IMR-90 (cell line): ENCODE results near the gene HEATR9. TPM values are rescaled to one million over a fixed set of nuclear protein-coding genes. Genes with fewer than 3 reads are reported as not detected.

ENCODE experiments used
- ATAC-seq: fragments of 200-7000 bp; cut with Tn5 transposase; 2 replicates; pipeline ENCODE4 v1.9.1; 2020; ENCODE audit warnings: low read depth, mild to moderate bottlenecking, moderate library complexity
- BruUV-seq: library from RNA; stranded (reverse); fragments of 400-500 nt; replicated peaks from 2 replicates; lab custom pipeline; 2021; lab: Mats Ljungman, UMichigan
- CTCF ChIA-PET: fragments of 300-600 bp; formaldehyde crosslinking; extraction: SDS; loops from one replicate; lab custom pipeline; 2021; ENCODE audit warnings: antibody characterized with exemption; lab: Yijun Ruan, JAX
- POLR2A ChIA-PET: fragments of 300-600 bp; sonication (Branson Sonifier 250); formaldehyde crosslinking; loops from one replicate; lab custom pipeline; 2022; ENCODE audit warnings: antibody characterized with exemption; ENCODE audit not compliant: unreplicated experiment; lab: Charles Lee
- DNase-seq: peaks from one replicate; pipeline ENCODE4 v3.0.0; 2013
- H2AFZ ChIP-seq: replicated peaks from 2 replicates; pipeline ENCODE3; 2013; ENCODE audit warnings: low read length, mild to moderate bottlenecking; ENCODE audit not compliant: poor library complexity
- H2AK5ac ChIP-seq: 2 replicates; pipeline ENCODE4 v1.6.1; 2013; ENCODE audit warnings: low read depth, low read length, inconsistent platforms
- H2AK9ac ChIP-seq: replicated peaks from 2 replicates; pipeline ENCODE3; 2013; ENCODE audit warnings: mild to moderate bottlenecking, low read depth, low read length, moderate library complexity; ENCODE audit not compliant: poor library complexity
- H2BK120ac ChIP-seq: 2 replicates; pipeline ENCODE4 v1.6.1; 2013; ENCODE audit warnings: low read depth, low read length, inconsistent platforms
- H2BK15ac ChIP-seq: 3 replicates; pipeline ENCODE4 v1.6.1; 2013; ENCODE audit warnings: low read depth, low read length, inconsistent platforms
- H2BK20ac ChIP-seq: 2 replicates; pipeline ENCODE4 v1.6.1; 2013; ENCODE audit warnings: low read depth, mild to moderate bottlenecking, inconsistent platforms, low read length, moderate library complexity
- H2BK5ac ChIP-seq: 2 replicates; pipeline ENCODE4 v1.6.1; 2013; ENCODE audit warnings: mild to moderate bottlenecking, low read depth, low read length, inconsistent platforms; ENCODE audit not compliant: poor library complexity, severe bottlenecking
- H3K14ac ChIP-seq: replicated peaks from 2 replicates; pipeline ENCODE4 v1.6.1; 2013; ENCODE audit warnings: low read depth, low read length, inconsistent platforms
- H3K18ac ChIP-seq: 2 replicates; pipeline ENCODE4 v1.6.1; 2013; ENCODE audit warnings: low read depth, low read length, control low read depth
- H3K23ac ChIP-seq: 2 replicates; pipeline ENCODE4 v1.6.1; 2013; ENCODE audit warnings: low read depth, low read length, inconsistent platforms
- H3K27ac ChIP-seq: 2 replicates; pipeline ENCODE4 v1.5.1; 2013; ENCODE audit warnings: mild to moderate bottlenecking, control low read depth, low read length; ENCODE audit not compliant: insufficient read depth
- H3K27me3 ChIP-seq: 2 replicates; pipeline ENCODE4 v1.6.1; 2013; ENCODE audit warnings: low read length; ENCODE audit not compliant: control insufficient read depth, insufficient read depth
- H3K36me3 ChIP-seq: 2 replicates; pipeline ENCODE4 v1.6.1; 2013; ENCODE audit warnings: low read length, mixed read lengths; ENCODE audit not compliant: control insufficient read depth, insufficient read depth
- H3K4ac ChIP-seq: 2 replicates; pipeline ENCODE4 v1.6.1; 2013; ENCODE audit warnings: low read depth, low read length, inconsistent platforms
- H3K4me1 ChIP-seq: 2 replicates; pipeline ENCODE4 v1.6.1; 2013; ENCODE audit warnings: low read length, mixed read lengths; ENCODE audit not compliant: control insufficient read depth, insufficient read depth
- H3K4me2 ChIP-seq: 2 replicates; pipeline ENCODE4 v1.6.1; 2013; ENCODE audit warnings: low read depth, mild to moderate bottlenecking, control low read depth, low read length, moderate library complexity
- H3K4me3 ChIP-seq: 2 replicates; pipeline ENCODE4 v1.5.1; 2013; ENCODE audit warnings: low read depth, mild to moderate bottlenecking, control low read depth, low read length, moderate library complexity; ENCODE audit not compliant: insufficient read depth
- H3K56ac ChIP-seq: 2 replicates; pipeline ENCODE4 v1.6.1; 2013; ENCODE audit warnings: low read length, inconsistent platforms; ENCODE audit not compliant: insufficient read depth; ENCODE audit errors: extremely low read depth
- H3K79me1 ChIP-seq, 2 experiments: 2 replicates each; pipeline ENCODE4 v1.6.1; 2013; ENCODE audit warnings: low read length in 2 of 2, inconsistent platforms in 1 of 2, low read depth in 1 of 2
- H3K9ac ChIP-seq: 2 replicates; pipeline ENCODE4 v1.6.1; 2013; ENCODE audit warnings: low read depth, low read length, control low read depth
- H3K9me1 ChIP-seq: 2 replicates; pipeline ENCODE4 v1.6.1; 2013; ENCODE audit warnings: low read length, inconsistent platforms; ENCODE audit not compliant: insufficient read depth
- H3K9me3 ChIP-seq: 2 replicates; pipeline ENCODE4 v1.6.1; 2013; ENCODE audit warnings: low read length; ENCODE audit not compliant: control insufficient read depth, insufficient read depth
- H4K20me1 ChIP-seq: 2 replicates; pipeline ENCODE4 v1.6.1; 2013; ENCODE audit warnings: low read length, inconsistent platforms; ENCODE audit not compliant: insufficient read depth
- H4K5ac ChIP-seq: 2 replicates; pipeline ENCODE4 v1.6.1; 2013; ENCODE audit warnings: mild to moderate bottlenecking, low read depth, low read length, control low read depth
- H4K8ac ChIP-seq, 2 experiments: 2 replicates each; pipeline ENCODE4 v1.6.1; 2013; ENCODE audit warnings: low read depth in 2 of 2, low read length in 2 of 2, control low read depth in 1 of 2, inconsistent platforms in 1 of 2
- H4K91ac ChIP-seq: 2 replicates; pipeline ENCODE4 v1.6.1; 2013; ENCODE audit warnings: low read depth, low read length, inconsistent platforms; ENCODE audit not compliant: insufficient read depth
- BHLHE40 ChIP-seq: fragments of 150-350 bp; IDR thresholded peaks from 2 replicates; pipeline ENCODE4 v1.6.1; 2016; ENCODE audit warnings: mild to moderate bottlenecking, low read depth, low read length
- CEBPB ChIP-seq: IDR thresholded peaks from 2 replicates; pipeline ENCODE4 v1.6.1; 2012; ENCODE audit warnings: low read depth, low read length, improper control_type of control experiment
- CHD1 ChIP-seq: IDR thresholded peaks from 2 replicates; pipeline ENCODE4 v1.6.1; 2012; ENCODE audit warnings: low read depth, low read length, improper control_type of control experiment
- FOS ChIP-seq: fragments of 150-350 bp; IDR thresholded peaks from 2 replicates; pipeline ENCODE4 v1.6.1; 2016; ENCODE audit warnings: low read depth, low read length
- MAFK ChIP-seq: IDR thresholded peaks from 2 replicates; pipeline ENCODE4 v1.6.1; 2012; ENCODE audit warnings: low read depth, low read length, improper control_type of control experiment
- MAZ ChIP-seq: IDR thresholded peaks from 2 replicates; pipeline ENCODE4 v1.6.1; 2012; ENCODE audit warnings: low read depth, mild to moderate bottlenecking, low read length, improper control_type of control experiment, moderate library complexity, borderline replicate concordance
- MXI1 ChIP-seq: IDR thresholded peaks from 2 replicates; pipeline ENCODE4 v1.6.1; 2012; ENCODE audit warnings: low read depth, mild to moderate bottlenecking, low read length, moderate library complexity, borderline replicate concordance
- NFE2L2 ChIP-seq: fragments of 150-350 bp; IDR thresholded peaks from 2 replicates; pipeline ENCODE4 v1.6.1; 2016; ENCODE audit warnings: low read depth, mild to moderate bottlenecking, low read length
- POLR2A ChIP-seq: IDR thresholded peaks from 2 replicates; pipeline ENCODE4 v1.6.1; 2012; ENCODE audit warnings: mild to moderate bottlenecking, low read depth, low read length
- RAD21 ChIP-seq: IDR thresholded peaks from 2 replicates; pipeline ENCODE4 v1.6.1; 2012; ENCODE audit warnings: low read length, improper control_type of control experiment
- RCOR1 ChIP-seq: IDR thresholded peaks from 2 replicates; pipeline ENCODE4 v1.6.1; 2012; ENCODE audit warnings: mild to moderate bottlenecking, low read length, improper control_type of control experiment; ENCODE audit not compliant: insufficient replicate concordance
- RFX5 ChIP-seq: IDR thresholded peaks from 2 replicates; pipeline ENCODE4 v1.8.0; 2012; ENCODE audit warnings: low read depth, mild to moderate bottlenecking, low read length, moderate library complexity
- SMC3 ChIP-seq: fragments of 150-350 bp; IDR thresholded peaks from 2 replicates; pipeline ENCODE4 v1.6.1; 2016; ENCODE audit warnings: low read depth, mild to moderate bottlenecking, antibody characterized with exemption, low read length, moderate library complexity
- WGBS, 2 experiments: methylation state at CpG; one replicate each; pipeline versions ENCODE4 v1.1.5 to v1.1.7; 2013; ENCODE audit warnings: missing lambda C conversion rate in 2 of 2; ENCODE audit not compliant: insufficient read length in 1 of 2; ENCODE audit errors: extremely low coverage in 2 of 2; 5-methylcytosine and 5-hydroxymethylcytosine counted together
- dilution Hi-C: fragments of 300-500 bp; cut with HindIII; formaldehyde crosslinking; loops from one replicate; pipeline ENCODE4 v1.14.3; 2018; ENCODE audit warnings: low sequenced_read_pairs; ENCODE audit not compliant: unreplicated experiment
- in situ Hi-C: fragments of 300-500 bp; cut with MboI; formaldehyde crosslinking; loops from 3 replicates; pipeline ENCODE4 v1.14.3; 2019; ENCODE audit warnings: low sequenced_read_pairs, inconsistent platforms, mixed read lengths
- intact Hi-C: fragments of 100-400 bp; cut with micrococcal nuclease; formaldehyde crosslinking; loops from 2 replicates; pipeline ENCODE4 v1.10.0; 2022
- polyA plus RNA-seq, 3 experiments: library from polyadenylated mRNA; depleted of rRNA; stranded (reverse); fragments of >200 nt; gene quantifications; 2 replicates each; pipeline ENCODE4 v1.2.3, GENCODE V29; 2012; ENCODE audit warnings: low replicate concordance in 1 of 3
- total RNA-seq: library from RNA; depleted of rRNA; stranded (reverse); fragments of >200 nt; gene quantifications from 2 replicates; pipeline ENCODE4 v1.2.3, GENCODE V29; 2012
- TF ChIP-seq, protein P1 (sequence below): conservative IDR thresholded peaks from 2 replicates; pipeline ENCODE4 v1.5.1; 2012; ENCODE audit warnings: mild to moderate bottlenecking, low read depth, low read length, improper control_type of control experiment
- TF ChIP-seq, protein P2 (sequence below): fragments of 150-350 bp; IDR thresholded peaks from 2 replicates; pipeline ENCODE4 v1.6.1; 2017; ENCODE audit warnings: mild to moderate bottlenecking, antibody characterized with exemption, low read length, low read depth

HEATR9 gene
- total and polyA plus RNA-seq, 2 of the 4 experiments (the other 2 are of a cell fraction): not detected

DNA sequence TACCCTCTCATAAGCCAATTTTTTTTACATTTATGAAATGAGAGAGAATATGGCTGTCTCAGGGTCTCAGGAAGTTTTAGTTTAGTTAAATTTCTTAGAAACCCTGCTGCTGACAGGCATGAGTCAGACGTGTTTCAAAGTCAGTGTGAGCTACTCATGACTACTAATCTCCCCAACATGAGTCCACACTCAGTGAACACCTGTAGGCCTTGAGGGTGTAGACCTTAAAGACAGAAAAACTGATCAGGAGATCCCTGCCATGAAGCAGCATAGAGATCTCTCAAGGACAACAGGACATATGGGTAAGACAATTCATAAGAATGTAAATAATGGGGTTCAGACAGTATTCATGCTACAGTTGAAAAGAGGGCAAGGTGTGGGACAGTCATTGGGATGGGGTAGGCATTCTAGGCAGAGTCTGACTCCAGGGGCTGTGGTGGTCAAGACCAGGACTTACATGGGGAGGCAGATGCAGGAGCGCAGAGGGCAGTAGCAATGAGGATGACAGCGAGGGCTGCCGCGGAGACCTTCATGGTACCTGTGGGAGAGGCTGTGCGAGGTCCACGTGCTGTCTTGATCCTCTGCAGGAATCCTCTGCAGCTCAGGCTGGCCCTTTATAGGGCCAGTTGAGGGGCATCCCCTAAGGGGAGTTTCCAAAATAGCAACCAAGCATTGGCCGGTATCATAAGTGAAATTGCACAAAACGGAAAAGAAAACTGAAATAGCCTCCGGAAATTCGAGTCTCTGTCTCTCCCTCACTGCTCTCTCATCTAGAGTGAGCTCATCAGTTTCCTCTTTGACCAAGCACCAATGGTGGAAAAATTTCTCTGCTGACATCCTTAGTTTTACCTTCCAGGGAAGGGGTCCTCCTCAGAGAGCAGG is 11.3 kb upstream of the HEATR9 start, which contains the start of gene CCL5:
Gene CCL5, minus strand, starts transcription at position 588 of the 882 bp plus-strand sequence.
- Histone ChIP-seq H3K23ac (no peak within 1 kb of the TSS), H3K56ac (no peak within 1 kb of the TSS), H2BK5ac (no peak within 1 kb of the TSS), H2AK9ac (no peak within 1 kb of the TSS), H4K20me1 (no peaks in the 10 kb centered on the region), H3K9ac (no peak within 1 kb of the TSS), H3K36me3 (no peaks in the 10 kb centered on the region), H3K4me2 (no peak within 1 kb of the TSS), H2AK5ac (no peak within 1 kb of the TSS), H4K8ac (no peak within 1 kb of the TSS), H3K14ac (no peak within 1 kb of the TSS), H4K5ac (no peak within 1 kb of the TSS), H3K79me1 (no peaks in the 10 kb centered on the region), H3K4me3 (no peak within 1 kb of the TSS), H3K4me1 (no peaks in the 10 kb centered on the region), H3K9me1 (no peaks in the 10 kb centered on the region), H4K91ac (no peak within 1 kb of the TSS), H3K18ac (no peak within 1 kb of the TSS), H2BK20ac (no peak within 1 kb of the TSS), H2BK15ac (no peak within 1 kb of the TSS), H2BK120ac (no peak within 1 kb of the TSS), H3K27ac (no peak within 1 kb of the TSS), H3K4ac (no peak within 1 kb of the TSS), H3K27me3 (peaks cover 3% of the 10 kb centered on the region; the same call in 1 of the 2 replicates), H2AFZ (no peak within 1 kb of the TSS), H3K9me3 (no peaks in the 10 kb centered on the region)
- WGBS, 2 experiments: 71% methylated on average over 7 of the region's 11 CpGs; no CpG with 5 or more reads in 1 of the 2 experiments
- ChIA-PET POLR2A (no interaction called here), CTCF (no interaction called here)
- dilution Hi-C loops: no loop called here
- BruUV-seq: no TSS peak
- ATAC-seq (no peak), DNase-seq (peak; percentile 13)
- intact Hi-C loops: no loop called here
- in situ Hi-C loops: no loop called here
- TF ChIP-seq MAZ (no peak), RCOR1 (no peak), RFX5 (no peak), POLR2A (no peak), SMC3 (no peak), NFE2L2 (no peak), MXI1 (no peak), MAFK (no peak), FOS (no peak), BHLHE40 (no peak), CEBPB (no peak), RAD21 (no peak), CHD1 (no peak)
- TF ChIP-seq, protein P1, sequence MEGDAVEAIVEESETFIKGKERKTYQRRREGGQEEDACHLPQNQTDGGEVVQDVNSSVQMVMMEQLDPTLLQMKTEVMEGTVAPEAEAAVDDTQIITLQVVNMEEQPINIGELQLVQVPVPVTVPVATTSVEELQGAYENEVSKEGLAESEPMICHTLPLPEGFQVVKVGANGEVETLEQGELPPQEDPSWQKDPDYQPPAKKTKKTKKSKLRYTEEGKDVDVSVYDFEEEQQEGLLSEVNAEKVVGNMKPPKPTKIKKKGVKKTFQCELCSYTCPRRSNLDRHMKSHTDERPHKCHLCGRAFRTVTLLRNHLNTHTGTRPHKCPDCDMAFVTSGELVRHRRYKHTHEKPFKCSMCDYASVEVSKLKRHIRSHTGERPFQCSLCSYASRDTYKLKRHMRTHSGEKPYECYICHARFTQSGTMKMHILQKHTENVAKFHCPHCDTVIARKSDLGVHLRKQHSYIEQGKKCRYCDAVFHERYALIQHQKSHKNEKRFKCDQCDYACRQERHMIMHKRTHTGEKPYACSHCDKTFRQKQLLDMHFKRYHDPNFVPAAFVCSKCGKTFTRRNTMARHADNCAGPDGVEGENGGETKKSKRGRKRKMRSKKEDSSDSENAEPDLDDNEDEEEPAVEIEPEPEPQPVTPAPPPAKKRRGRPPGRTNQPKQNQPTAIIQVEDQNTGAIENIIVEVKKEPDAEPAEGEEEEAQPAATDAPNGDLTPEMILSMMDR: no peak
- TF ChIP-seq, protein P2, sequence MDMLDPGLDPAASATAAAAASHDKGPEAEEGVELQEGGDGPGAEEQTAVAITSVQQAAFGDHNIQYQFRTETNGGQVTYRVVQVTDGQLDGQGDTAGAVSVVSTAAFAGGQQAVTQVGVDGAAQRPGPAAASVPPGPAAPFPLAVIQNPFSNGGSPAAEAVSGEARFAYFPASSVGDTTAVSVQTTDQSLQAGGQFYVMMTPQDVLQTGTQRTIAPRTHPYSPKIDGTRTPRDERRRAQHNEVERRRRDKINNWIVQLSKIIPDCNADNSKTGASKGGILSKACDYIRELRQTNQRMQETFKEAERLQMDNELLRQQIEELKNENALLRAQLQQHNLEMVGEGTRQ: no peak
